NB4 (cell line): Measurements from ENCODE around the gene WDR7.

Experiments
- DNase-seq: peaks from one replicate; pipeline ENCODE4 v3.0.0; 2010; ENCODE audit warnings: low read depth
- H3K4me3 ChIP-seq: one replicate; pipeline ENCODE4 v1.5.1; 2011; ENCODE audit warnings: mild to moderate bottlenecking, low read depth, low read length, moderate library complexity
- MYC ChIP-seq: IDR thresholded peaks from 2 replicates; pipeline ENCODE4 v1.6.1; 2011; ENCODE audit warnings: low read depth, low read length
- POLR2A ChIP-seq: IDR thresholded peaks from 2 replicates; pipeline ENCODE4 v1.6.1; 2011; ENCODE audit warnings: mild to moderate bottlenecking; ENCODE audit not compliant: insufficient read length; ENCODE audit errors: extremely low read depth
- TF ChIP-seq, protein P1 (sequence below): IDR thresholded peaks from 2 replicates; pipeline ENCODE4 v1.6.1; 2011; ENCODE audit warnings: low read depth, low read length
- TF ChIP-seq, protein P2 (sequence below): IDR thresholded peaks from one replicate; pipeline ENCODE4 v1.5.1; 2012; ENCODE audit warnings: low read depth, low read length

Gene WDR7

DNA sequence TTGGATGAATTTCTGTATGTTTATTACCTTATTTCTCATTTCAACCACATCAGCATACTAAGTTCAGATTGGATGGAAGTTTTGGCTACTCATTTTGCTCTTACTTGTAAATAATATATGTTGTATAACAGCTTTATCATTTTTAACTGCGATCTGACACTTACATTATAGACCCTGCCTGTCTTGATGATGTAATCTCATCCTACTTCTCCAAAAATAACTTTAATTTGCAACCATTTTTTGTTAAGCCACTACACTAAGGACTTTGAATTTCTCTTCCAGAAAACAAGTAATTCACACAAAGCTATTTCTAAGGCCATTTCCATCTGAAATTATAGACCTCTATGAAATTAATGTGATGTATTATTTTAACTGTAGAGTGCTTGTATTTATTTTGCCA lies 240.7 kb downstream of the WDR7 start:
- DNase-seq = no peak
- no peak overlapping the region for H3K4me3 ChIP-seq
- TF ChIP-seq, protein P1, sequence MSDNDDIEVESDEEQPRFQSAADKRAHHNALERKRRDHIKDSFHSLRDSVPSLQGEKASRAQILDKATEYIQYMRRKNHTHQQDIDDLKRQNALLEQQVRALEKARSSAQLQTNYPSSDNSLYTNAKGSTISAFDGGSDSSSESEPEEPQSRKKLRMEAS = no peak
- TF ChIP-seq MYC (no peak), POLR2A (no peak)
- TF ChIP-seq, protein P2, sequence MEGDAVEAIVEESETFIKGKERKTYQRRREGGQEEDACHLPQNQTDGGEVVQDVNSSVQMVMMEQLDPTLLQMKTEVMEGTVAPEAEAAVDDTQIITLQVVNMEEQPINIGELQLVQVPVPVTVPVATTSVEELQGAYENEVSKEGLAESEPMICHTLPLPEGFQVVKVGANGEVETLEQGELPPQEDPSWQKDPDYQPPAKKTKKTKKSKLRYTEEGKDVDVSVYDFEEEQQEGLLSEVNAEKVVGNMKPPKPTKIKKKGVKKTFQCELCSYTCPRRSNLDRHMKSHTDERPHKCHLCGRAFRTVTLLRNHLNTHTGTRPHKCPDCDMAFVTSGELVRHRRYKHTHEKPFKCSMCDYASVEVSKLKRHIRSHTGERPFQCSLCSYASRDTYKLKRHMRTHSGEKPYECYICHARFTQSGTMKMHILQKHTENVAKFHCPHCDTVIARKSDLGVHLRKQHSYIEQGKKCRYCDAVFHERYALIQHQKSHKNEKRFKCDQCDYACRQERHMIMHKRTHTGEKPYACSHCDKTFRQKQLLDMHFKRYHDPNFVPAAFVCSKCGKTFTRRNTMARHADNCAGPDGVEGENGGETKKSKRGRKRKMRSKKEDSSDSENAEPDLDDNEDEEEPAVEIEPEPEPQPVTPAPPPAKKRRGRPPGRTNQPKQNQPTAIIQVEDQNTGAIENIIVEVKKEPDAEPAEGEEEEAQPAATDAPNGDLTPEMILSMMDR = no peak

DNA sequence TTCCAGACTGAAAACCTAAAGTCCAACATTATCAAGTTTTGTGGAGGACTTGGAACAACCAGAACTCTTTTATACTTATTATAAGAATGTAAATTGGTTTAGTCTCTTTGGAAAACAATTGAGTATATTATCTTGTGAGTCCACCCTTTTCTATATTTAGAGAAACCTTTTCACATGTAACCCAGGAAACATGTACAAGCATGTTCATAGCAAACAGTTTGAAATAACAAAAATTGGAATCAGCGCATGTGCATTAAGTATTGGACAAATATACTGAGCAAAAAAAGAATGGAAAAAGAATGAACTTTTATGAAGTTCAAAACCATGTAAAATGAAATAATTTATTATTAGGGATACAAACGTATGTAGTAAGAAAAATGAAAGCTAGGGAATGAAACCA lies 246.0 kb downstream of the WDR7 start:
- TF ChIP-seq MYC (no peak), POLR2A (no peak)
- TF ChIP-seq, protein P2 = no peak
- TF ChIP-seq, protein P1 = no peak
- no peak for DNase-seq
- H3K4me3 ChIP-seq = no peak overlapping the region

DNA sequence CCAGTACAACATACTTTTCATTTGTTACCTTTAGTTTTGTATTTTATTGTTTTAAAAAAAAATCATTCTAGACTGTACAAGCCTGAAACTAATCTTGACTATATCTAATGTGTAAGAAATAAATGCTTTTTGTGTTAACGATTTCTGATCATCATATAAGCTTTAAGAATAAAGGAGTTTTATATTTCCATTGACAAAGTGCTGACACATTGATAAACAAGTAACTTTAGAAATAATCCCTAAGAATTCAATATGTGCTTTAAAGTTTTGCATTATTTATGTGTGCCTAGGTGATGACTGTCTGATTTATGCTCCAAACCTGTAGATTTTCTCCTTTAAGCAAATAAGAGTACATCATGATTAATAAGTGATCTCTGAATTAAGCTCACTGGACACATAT lies 248.5 kb downstream of the WDR7 start:
- TF ChIP-seq, protein P2 = no peak
- no peak for TF ChIP-seq POLR2A
- no peak for TF ChIP-seq MYC
- TF ChIP-seq, protein P1 = no peak
- DNase-seq = no peak
- no peak overlapping the region for H3K4me3 ChIP-seq

DNA sequence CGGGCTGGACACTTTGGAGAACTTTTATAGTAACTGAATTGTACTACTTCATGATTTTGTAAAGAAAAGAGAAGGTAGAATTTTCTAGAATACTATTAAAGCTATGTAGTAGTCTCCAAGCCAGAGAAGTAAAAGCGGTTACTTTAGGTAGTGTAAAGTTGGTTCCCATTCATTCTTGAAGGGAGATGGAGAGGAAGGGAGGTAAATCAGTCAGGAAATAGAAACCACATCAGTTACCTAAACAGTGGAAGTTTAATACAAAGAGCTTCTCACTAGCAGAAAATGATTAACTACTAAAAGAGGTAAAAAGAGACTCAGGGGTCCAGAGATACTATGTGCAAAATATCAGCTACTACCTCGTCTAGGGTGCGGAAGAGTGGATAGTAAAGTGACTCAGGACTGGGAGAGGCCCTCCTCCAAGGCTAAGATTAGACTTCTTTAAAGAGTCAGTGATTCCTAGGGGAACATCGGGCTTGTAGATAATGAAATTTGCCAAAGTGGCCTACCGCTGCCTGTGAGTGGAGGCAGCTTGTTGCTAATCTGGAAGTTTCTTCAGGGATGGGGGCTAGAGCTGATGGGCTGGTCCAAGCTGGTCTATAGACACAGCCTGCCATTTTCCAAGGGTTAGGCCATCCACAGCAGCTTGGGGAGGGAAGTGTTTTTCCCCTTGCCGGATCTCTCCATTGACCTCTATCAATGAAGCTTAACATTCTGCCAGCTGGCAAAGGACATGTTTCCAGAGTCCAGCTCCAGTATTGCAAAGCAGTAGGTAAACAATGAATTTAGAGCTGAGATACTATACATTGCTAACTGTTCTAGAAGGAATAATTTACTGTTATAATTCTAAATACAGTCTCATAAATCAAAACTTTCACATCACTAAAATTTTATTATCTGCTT lies 249.3 kb downstream of the WDR7 start:
- TF ChIP-seq, protein P2 = no peak
- TF ChIP-seq POLR2A (no peak), MYC (no peak)
- TF ChIP-seq, protein P1 = no peak
- no peak overlapping the region for H3K4me3 ChIP-seq
- DNase-seq = no peak

DNA sequence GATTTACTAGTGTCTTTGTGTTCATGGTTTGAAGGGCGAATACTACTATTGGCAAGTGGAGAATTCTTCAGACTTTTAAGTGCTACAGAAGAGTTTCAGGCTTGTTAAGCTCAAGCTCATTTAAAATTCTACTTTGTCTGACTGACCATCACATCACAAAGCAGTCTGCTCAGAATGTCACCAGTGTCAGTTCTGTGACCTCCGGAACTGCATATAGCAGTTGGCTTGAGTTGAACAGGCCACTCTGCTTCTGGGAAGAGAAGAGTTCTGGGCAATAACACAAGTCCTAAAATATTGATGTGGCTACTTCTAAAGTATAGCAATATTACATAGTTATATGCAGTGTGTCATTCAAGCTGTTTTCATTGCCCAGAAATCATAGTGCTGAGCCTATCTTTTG lies 250.8 kb downstream of the WDR7 start:
- no peak for DNase-seq
- TF ChIP-seq, protein P1 = no peak
- TF ChIP-seq MYC = no peak
- TF ChIP-seq POLR2A = no peak
- TF ChIP-seq, protein P2 = no peak
- H3K4me3 ChIP-seq = no peak overlapping the region
